Mucosa of rectum (tissue), 2 donors: ENCODE data around the gene MS4A6A.

Source experiments
- H3K27ac ChIP-seq, 2 donors: one replicate each; pipeline ENCODE4 v1.7.0; 2013; ENCODE audit warnings: inconsistent platforms in 2 of 2, low read depth in 2 of 2, low read length in 2 of 2
- H3K27me3 ChIP-seq, 2 donors: one replicate each; pipeline ENCODE4 v1.7.0; 2013; ENCODE audit warnings: low read length in 2 of 2; ENCODE audit not compliant: control insufficient read depth in 2 of 2, insufficient read depth in 2 of 2
- H3K36me3 ChIP-seq, 2 donors: one replicate each; pipeline ENCODE4 v1.7.0; 2013; ENCODE audit warnings: low read length in 2 of 2; ENCODE audit not compliant: control insufficient read depth in 2 of 2, insufficient read depth in 2 of 2
- H3K4me1 ChIP-seq, 2 donors: one replicate each; pipeline ENCODE4 v1.7.0; 2013; ENCODE audit warnings: low read length in 2 of 2, mild to moderate bottlenecking in 1 of 2; ENCODE audit not compliant: control insufficient read depth in 2 of 2, insufficient read depth in 2 of 2
- H3K4me3 ChIP-seq, 2 donors: one replicate each; pipeline ENCODE4 v1.7.0; 2013; ENCODE audit warnings: low read length in 2 of 2
- H3K9ac ChIP-seq, 2 donors: one replicate each; pipeline ENCODE4 v1.7.0; 2013; ENCODE audit warnings: low read length in 2 of 2, low read depth in 1 of 2, mild to moderate bottlenecking in 1 of 2
- H3K9me3 ChIP-seq, 2 donors: one replicate each; pipeline ENCODE4 v1.7.0; 2013; ENCODE audit warnings: low read length in 2 of 2; ENCODE audit not compliant: control insufficient read depth in 2 of 2
- donor health status: healthy.
- donor health status: Normal muscosa, but diverticular disease.

MS4A6A gene

GRCh38 chr11:60182541-60183330 lies at the start of gene MS4A6A:
TSS of gene MS4A6A (minus strand) at chr11:60183083. CDS start at chr11:60181727, 1,356 bp downstream.
- Histone ChIP-seq H3K27ac (peak within 1 kb of the TSS; percentile 54 to 65), H3K9ac (peak within 1 kb of the TSS; percentile 4 to 36), H3K36me3 (no peaks in the 10 kb centered on the region), H3K4me1 (no peaks in the 10 kb centered on the region), H3K9me3 (no peaks in the 10 kb centered on the region), H3K4me3 (peak within 1 kb of the TSS in 1 of 2 donors; percentile 35), H3K27me3 (no peaks in the 10 kb centered on the region)

GRCh38 chr11:60230681-60231080 lies 47.8 kb upstream of the MS4A6A start:
- Histone ChIP-seq H3K4me3 (no peak overlapping the region), H3K9me3 (no peaks in the 10 kb centered on the region), H3K36me3 (no peaks in the 10 kb centered on the region), H3K4me1 (no peaks in the 10 kb centered on the region), H3K27ac (no peak overlapping the region), H3K9ac (no peak overlapping the region), H3K27me3 (no peaks in the 10 kb centered on the region)

DNA sequence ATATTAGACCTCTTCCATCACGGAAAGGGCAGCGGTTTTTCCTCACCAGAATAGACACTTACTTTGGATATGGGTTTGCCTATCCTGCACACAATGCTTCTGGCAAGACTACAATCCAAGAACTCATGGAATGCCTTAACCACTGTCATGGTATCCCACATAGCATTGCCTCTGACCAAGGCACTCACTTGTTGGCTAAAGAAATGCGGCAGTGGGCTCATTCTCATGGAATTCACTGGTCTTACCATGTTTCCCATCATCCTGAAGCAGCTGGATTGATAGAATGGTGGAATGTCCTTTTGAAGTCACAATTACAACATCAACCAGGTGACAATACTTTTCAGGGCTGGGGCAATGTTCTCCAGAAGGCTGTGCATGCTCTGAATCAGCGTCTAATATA lies 39.3 kb upstream of the MS4A6A start:
- H3K4me3 ChIP-seq = no peak overlapping the region
- H3K27me3 ChIP-seq = no peaks in the 10 kb centered on the region
- H3K9me3 ChIP-seq = no peaks in the 10 kb centered on the region
- H3K36me3 ChIP-seq = no peaks in the 10 kb centered on the region
- H3K4me1 ChIP-seq = no peaks in the 10 kb centered on the region
- H3K27ac ChIP-seq = no peak overlapping the region
- H3K9ac ChIP-seq = no peak overlapping the region

GRCh38 chr11:60221692-60222091 lies 38.8 kb upstream of the MS4A6A start:
- Histone ChIP-seq H3K4me3 (no peak overlapping the region), H3K27ac (no peak overlapping the region), H3K36me3 (no peaks in the 10 kb centered on the region), H3K9ac (no peak overlapping the region), H3K27me3 (no peaks in the 10 kb centered on the region), H3K4me1 (no peaks in the 10 kb centered on the region), H3K9me3 (no peaks in the 10 kb centered on the region)

DNA sequence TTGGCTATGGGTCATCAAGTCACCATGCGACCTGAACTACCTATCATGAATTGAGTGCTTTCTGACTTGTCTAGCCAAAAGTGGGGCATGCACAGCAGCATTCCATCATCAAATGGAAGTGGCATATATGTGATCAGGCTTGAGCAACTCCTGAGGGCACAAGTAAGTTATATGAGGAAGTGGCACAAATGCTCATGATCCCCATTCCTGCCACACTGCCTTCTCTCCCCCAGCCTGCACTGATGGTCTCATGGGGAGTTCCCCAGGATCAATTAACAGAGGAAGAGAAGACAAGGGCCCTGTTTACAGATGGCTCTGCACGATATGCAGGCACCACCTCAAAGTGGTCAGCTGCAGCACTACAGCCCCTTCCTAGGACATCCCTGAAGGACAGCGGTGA lies 38.3 kb upstream of the MS4A6A start:
- no peak overlapping the region for H3K9ac ChIP-seq
- H3K36me3 ChIP-seq = no peaks in the 10 kb centered on the region
- no peaks in the 10 kb centered on the region for H3K9me3 ChIP-seq
- H3K4me1 ChIP-seq = no peaks in the 10 kb centered on the region
- no peak overlapping the region for H3K27ac ChIP-seq
- H3K27me3 ChIP-seq = no peaks in the 10 kb centered on the region
- no peak overlapping the region for H3K4me3 ChIP-seq

DNA sequence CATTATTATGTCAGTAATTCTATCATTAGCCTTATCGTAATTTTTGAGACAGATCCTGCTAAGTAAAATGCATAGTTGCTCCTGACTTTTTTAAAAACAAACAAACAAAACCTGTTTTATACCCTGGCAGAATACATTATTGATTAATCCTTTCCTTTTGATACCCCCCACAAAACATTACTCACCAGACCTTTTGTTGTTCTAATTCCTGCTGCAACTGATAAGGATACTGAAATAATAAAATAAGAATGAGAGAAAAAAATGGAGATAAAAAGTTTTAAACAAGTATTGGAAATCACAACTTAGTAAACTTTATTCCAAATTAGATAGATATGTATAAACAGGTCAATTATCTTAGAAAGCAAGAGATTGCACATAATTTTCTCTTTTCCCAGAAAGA lies 31.5 kb upstream of the MS4A6A start:
- H3K9me3 ChIP-seq = no peaks in the 10 kb centered on the region
- no peak overlapping the region for H3K9ac ChIP-seq
- no peaks in the 10 kb centered on the region for H3K36me3 ChIP-seq
- no peak overlapping the region for H3K27ac ChIP-seq
- no peaks in the 10 kb centered on the region for H3K27me3 ChIP-seq
- H3K4me1 ChIP-seq = no peaks in the 10 kb centered on the region
- no peak overlapping the region for H3K4me3 ChIP-seq

GRCh38 chr11:60211206-60211605 lies 28.3 kb upstream of the MS4A6A start:
- no peaks in the 10 kb centered on the region for H3K9me3 ChIP-seq
- no peak overlapping the region for H3K4me3 ChIP-seq
- H3K4me1 ChIP-seq = no peaks in the 10 kb centered on the region
- no peaks in the 10 kb centered on the region for H3K27me3 ChIP-seq
- no peak overlapping the region for H3K27ac ChIP-seq
- no peak overlapping the region for H3K9ac ChIP-seq
- no peaks in the 10 kb centered on the region for H3K36me3 ChIP-seq

DNA sequence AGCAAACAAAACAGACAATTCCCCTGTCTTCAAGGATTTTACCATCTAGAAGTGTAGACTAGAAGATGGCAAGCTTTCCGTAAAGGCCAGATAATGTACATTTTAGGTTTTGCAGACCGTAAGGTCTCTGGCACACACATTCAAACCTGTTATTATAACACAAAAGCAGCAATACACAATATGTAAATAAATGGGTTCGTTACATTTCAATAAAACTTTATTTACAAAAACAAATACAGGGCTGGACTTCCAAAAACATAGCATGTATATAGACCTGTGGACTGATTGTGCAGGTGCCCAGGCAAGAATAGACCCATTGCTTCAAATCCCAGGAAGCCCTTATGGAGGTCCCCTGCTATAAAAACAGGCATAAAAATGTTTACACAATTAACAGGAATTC lies 27.1 kb upstream of the MS4A6A start:
- no peaks in the 10 kb centered on the region for H3K27me3 ChIP-seq
- no peaks in the 10 kb centered on the region for H3K36me3 ChIP-seq
- no peak overlapping the region for H3K9ac ChIP-seq

GRCh38 chr11:60208951-60209350 lies 26.1 kb upstream of the MS4A6A start:
- Histone ChIP-seq H3K27me3 (peaks cover 0 to 2% of the 10 kb centered on the region in 2 donors), H3K4me1 (no peaks in the 10 kb centered on the region), H3K27ac (no peak overlapping the region), H3K36me3 (no peaks in the 10 kb centered on the region), H3K4me3 (no peak overlapping the region), H3K9me3 (no peaks in the 10 kb centered on the region), H3K9ac (no peak overlapping the region)

More for the DNA sequence above, 27.1 kb upstream of the MS4A6A start:
- no peak overlapping the region for H3K4me3 ChIP-seq
- H3K27ac ChIP-seq = no peak overlapping the region
- H3K9me3 ChIP-seq = no peaks in the 10 kb centered on the region
- H3K4me1 ChIP-seq = no peaks in the 10 kb centered on the region

DNA sequence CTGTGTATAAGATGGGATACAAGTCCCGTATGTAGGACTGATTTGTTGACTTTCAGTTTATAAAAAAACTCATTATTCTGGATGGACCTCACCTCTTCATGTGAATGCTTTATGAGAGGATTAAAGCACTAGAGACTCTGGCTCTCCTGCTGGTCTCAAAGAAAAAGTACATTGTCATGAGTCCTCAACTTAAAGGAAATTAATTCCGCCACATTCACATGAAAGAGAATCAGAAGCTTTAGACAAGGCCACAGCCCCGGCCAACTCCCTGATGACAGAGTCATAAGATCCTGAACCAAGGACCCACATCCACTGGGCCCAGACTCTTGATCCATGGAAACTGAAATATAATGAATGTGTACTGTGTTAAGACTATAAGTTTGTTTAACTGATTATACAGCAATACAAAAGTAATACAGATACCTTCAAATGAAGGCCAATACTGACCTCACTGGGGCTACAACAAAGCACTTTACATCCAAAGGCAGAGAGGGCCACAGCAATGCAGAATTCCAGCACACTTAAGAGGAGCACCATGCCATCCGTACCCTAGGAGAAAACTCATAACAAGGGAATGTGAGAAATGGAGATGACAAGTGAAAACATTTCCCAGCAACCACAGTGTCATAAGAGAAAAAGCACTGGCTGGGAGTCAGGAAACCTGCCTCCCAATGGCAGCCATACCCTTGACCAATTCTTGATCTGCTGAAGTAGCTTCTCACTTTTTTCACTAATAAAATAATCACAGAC lies 25.4 kb upstream of the MS4A6A start:
- H3K9me3 ChIP-seq = no peaks in the 10 kb centered on the region
- no peaks in the 10 kb centered on the region for H3K4me1 ChIP-seq
- H3K36me3 ChIP-seq = no peaks in the 10 kb centered on the region
- no peak overlapping the region for H3K9ac ChIP-seq
- no peak overlapping the region for H3K27ac ChIP-seq
- H3K4me3 ChIP-seq = no peak overlapping the region
- peaks cover 0 to 2% of the 10 kb centered on the region in 2 donors for H3K27me3 ChIP-seq
